GM23338 (cell line): ENCODE results near the gene FARS2. TPM values are rescaled to one million over a fixed set of nuclear protein-coding genes. Genes with fewer than 3 reads are reported as not detected.

Experiments
- ATAC-seq: fragments of 200-7000 bp; cut with Tn5 transposase; 3 replicates; pipeline ENCODE4 v1.9.1; 2020
- DNase-seq: peaks from one replicate; pipeline ENCODE4 v3.0.0-alpha.2; 2015; ENCODE audit warnings: low spot score
- H2AFZ ChIP-seq: fragments of 200-600 bp; sonication (generic); 2 replicates; pipeline ENCODE4 v1.8.0; 2016; ENCODE audit warnings: antibody characterized with exemption, mild to moderate bottlenecking, moderate library complexity
- H3F3A ChIP-seq: fragments of 200-600 bp; sonication (generic); replicated peaks from 2 replicates; pipeline ENCODE4 v1.8.0; 2017; ENCODE audit warnings: antibody characterized with exemption, mixed run types, low read depth
- H3K27ac ChIP-seq: fragments of 200-600 bp; sonication (generic); 2 replicates; pipeline ENCODE4 v1.6.1; 2016; ENCODE audit warnings: low read depth
- H3K27me3 ChIP-seq: fragments of 200-600 bp; sonication (generic); 2 replicates; pipeline ENCODE4 v1.8.0; 2016; ENCODE audit warnings: mild to moderate bottlenecking, mixed run types, moderate library complexity; ENCODE audit not compliant: insufficient read depth
- H3K36me3 ChIP-seq: fragments of 200-600 bp; sonication (generic); 2 replicates; pipeline ENCODE4 v1.8.0; 2016; ENCODE audit warnings: mild to moderate bottlenecking; ENCODE audit not compliant: insufficient read depth
- H3K4me1 ChIP-seq: fragments of 200-600 bp; sonication (generic); 2 replicates; pipeline ENCODE4 v1.8.0; 2016; ENCODE audit warnings: mild to moderate bottlenecking, moderate library complexity; ENCODE audit not compliant: insufficient read depth
- H3K4me2 ChIP-seq: fragments of 200-600 bp; sonication (generic); 2 replicates; pipeline ENCODE4 v1.7.1; 2017; ENCODE audit warnings: mixed run types
- H3K4me3 ChIP-seq: fragments of 200-600 bp; sonication (generic); 2 replicates; pipeline ENCODE4 v1.6.1; 2016; ENCODE audit warnings: mixed run types
- H3K79me2 ChIP-seq: fragments of 200-600 bp; sonication (generic); replicated peaks from 2 replicates; pipeline ENCODE4 v1.8.0; 2017; ENCODE audit warnings: mild to moderate bottlenecking; ENCODE audit not compliant: insufficient read depth
- H3K9me2 ChIP-seq: fragments of 200-600 bp; sonication (generic); 2 replicates; pipeline ENCODE4 v1.8.0; 2017; ENCODE audit not compliant: insufficient read depth
- H4K20me1 ChIP-seq: fragments of 200-600 bp; sonication (generic); replicated peaks from 2 replicates; pipeline ENCODE4 v1.8.0; 2017; ENCODE audit warnings: mild to moderate bottlenecking; ENCODE audit not compliant: insufficient read depth
- H3K27ac Mint-ChIP-seq: 2 replicates; pipeline ENCODE4 v1.8.0; 2020; ENCODE audit warnings: inconsistent platforms, mild to moderate bottlenecking, moderate library complexity, mixed read lengths
- H3K27me3 Mint-ChIP-seq: 3 replicates; pipeline ENCODE4 v1.8.0; 2022; ENCODE audit warnings: low read depth, mild to moderate bottlenecking, moderate library complexity, mixed read lengths, inconsistent platforms; ENCODE audit not compliant: insufficient read depth, poor library complexity
- H3K36me3 Mint-ChIP-seq: 3 replicates; pipeline ENCODE4 v1.8.0; 2021; ENCODE audit warnings: low read depth, mild to moderate bottlenecking, inconsistent platforms, moderate library complexity, mixed read lengths
- H3K4me1 Mint-ChIP-seq: 3 replicates; pipeline ENCODE4 v1.8.0; 2020; ENCODE audit warnings: mild to moderate bottlenecking, inconsistent platforms, mixed read lengths
- H3K4me3 Mint-ChIP-seq: 3 replicates; pipeline ENCODE4 v1.8.0; 2021; ENCODE audit warnings: moderate library complexity, mild to moderate bottlenecking, inconsistent platforms, mixed read lengths
- H3K9me3 Mint-ChIP-seq: 3 replicates; pipeline ENCODE4 v1.8.0; 2020; ENCODE audit warnings: moderate library complexity, mild to moderate bottlenecking, inconsistent platforms, mixed read lengths
- EZH2 ChIP-seq: fragments of 200-600 bp; sonication (generic); IDR thresholded peaks from one replicate; pipeline ENCODE4 v1.8.0; 2017; ENCODE audit warnings: antibody characterized with exemption, mild to moderate bottlenecking, low read depth; ENCODE audit not compliant: unreplicated experiment
- JUNB ChIP-seq: IDR thresholded peaks from one replicate; pipeline ENCODE4 v1.6.1; 2016; ENCODE audit warnings: antibody characterized with exemption; ENCODE audit not compliant: unreplicated experiment
- NANOG ChIP-seq: IDR thresholded peaks from 2 replicates; pipeline ENCODE4 v1.6.1; 2016; ENCODE audit warnings: antibody characterized with exemption, borderline replicate concordance
- POLR2AphosphoS5 ChIP-seq: IDR thresholded peaks from 2 replicates; pipeline ENCODE4 v1.6.1; 2016; ENCODE audit warnings: antibody characterized with exemption, low read depth
- STAT1 ChIP-seq: IDR thresholded peaks from one replicate; pipeline ENCODE4 v1.6.1; 2016; ENCODE audit warnings: antibody characterized with exemption; ENCODE audit not compliant: unreplicated experiment
- ZNF331 ChIP-seq: fragments of 250-450 bp; sonication (Bioruptor Pico); IDR thresholded peaks from 2 replicates; pipeline ENCODE4 v1.5.0; 2020; ENCODE audit warnings: low read depth, mild to moderate bottlenecking, moderate library complexity
- polyA plus RNA-seq: library from polyadenylated mRNA; unstranded; fragments of >200 nt; fragmentation: Nextera tagmentation; extraction: Ambion mirVana; gene quantifications from 2 replicates; pipeline ENCODE4 v1.2.1, GENCODE V29; 2016
- total RNA-seq: library from RNA; depleted of rRNA; stranded (reverse); fragments of >200 nt; shearing (Covaris generic); gene quantifications from 2 replicates; pipeline ENCODE4 v1.2.3, GENCODE V29; 2014
- TF ChIP-seq, protein P1 (sequence below): fragments of 250-450 bp; sonication (Bioruptor Pico); IDR thresholded peaks from 2 replicates; pipeline ENCODE4 v1.5.0; 2020; ENCODE audit warnings: mild to moderate bottlenecking, moderate library complexity

Gene FARS2
- total and polyA plus RNA-seq, 2 experiments from 2014 or later, result 7.6 to 19.0 TPM

DNA sequence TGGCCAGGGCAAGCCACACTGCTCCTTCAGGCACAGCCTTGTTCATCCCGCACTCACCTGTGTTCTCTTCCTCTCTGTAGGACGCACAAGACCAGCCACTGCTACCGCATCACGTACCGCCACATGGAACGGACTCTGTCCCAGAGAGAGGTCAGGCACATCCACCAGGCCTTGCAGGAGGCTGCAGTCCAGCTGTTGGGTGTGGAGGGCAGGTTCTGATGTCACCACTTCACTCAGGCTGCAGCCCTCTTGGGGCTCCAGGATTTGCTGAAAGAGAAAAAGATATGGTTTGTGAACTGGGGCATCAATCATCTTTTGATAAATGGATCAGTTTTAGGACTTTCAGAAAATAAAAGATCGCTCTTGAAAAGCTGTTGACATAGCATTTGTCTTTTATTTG is 509.9 kb downstream of the FARS2 start:
- Histone ChIP-seq H3K36me3 (no peaks in the 10 kb centered on the region; the same call in 1 of the 2 replicates), H4K20me1 (no peaks in the 10 kb centered on the region), H3K27ac (no peak overlapping the region), H3K27me3 (no peaks in the 10 kb centered on the region), H3F3A (no peaks in the 10 kb centered on the region), H3K9me2 (no peaks in the 10 kb centered on the region), H3K4me1 (no peaks in the 10 kb centered on the region), H3K4me2 (no peak overlapping the region), H2AFZ (no peak overlapping the region), H3K4me3 (no peak overlapping the region), H3K79me2 (no peaks in the 10 kb centered on the region)
- H3K4me3 Mint-ChIP-seq, result no peak overlapping the region
- DNase-seq (no peak), ATAC-seq (no peak)
- H3K9me3 Mint-ChIP-seq, result peaks cover 29% of the 10 kb centered on the region
- H3K27ac Mint-ChIP-seq, result no peak overlapping the region
- TF ChIP-seq EZH2, result no peak
- no peak for TF ChIP-seq POLR2AphosphoS5
- no peak for TF ChIP-seq JUNB
- no peak for TF ChIP-seq STAT1
- TF ChIP-seq ZNF331, result no peak
- TF ChIP-seq NANOG, result no peak
- TF ChIP-seq, protein P1, sequence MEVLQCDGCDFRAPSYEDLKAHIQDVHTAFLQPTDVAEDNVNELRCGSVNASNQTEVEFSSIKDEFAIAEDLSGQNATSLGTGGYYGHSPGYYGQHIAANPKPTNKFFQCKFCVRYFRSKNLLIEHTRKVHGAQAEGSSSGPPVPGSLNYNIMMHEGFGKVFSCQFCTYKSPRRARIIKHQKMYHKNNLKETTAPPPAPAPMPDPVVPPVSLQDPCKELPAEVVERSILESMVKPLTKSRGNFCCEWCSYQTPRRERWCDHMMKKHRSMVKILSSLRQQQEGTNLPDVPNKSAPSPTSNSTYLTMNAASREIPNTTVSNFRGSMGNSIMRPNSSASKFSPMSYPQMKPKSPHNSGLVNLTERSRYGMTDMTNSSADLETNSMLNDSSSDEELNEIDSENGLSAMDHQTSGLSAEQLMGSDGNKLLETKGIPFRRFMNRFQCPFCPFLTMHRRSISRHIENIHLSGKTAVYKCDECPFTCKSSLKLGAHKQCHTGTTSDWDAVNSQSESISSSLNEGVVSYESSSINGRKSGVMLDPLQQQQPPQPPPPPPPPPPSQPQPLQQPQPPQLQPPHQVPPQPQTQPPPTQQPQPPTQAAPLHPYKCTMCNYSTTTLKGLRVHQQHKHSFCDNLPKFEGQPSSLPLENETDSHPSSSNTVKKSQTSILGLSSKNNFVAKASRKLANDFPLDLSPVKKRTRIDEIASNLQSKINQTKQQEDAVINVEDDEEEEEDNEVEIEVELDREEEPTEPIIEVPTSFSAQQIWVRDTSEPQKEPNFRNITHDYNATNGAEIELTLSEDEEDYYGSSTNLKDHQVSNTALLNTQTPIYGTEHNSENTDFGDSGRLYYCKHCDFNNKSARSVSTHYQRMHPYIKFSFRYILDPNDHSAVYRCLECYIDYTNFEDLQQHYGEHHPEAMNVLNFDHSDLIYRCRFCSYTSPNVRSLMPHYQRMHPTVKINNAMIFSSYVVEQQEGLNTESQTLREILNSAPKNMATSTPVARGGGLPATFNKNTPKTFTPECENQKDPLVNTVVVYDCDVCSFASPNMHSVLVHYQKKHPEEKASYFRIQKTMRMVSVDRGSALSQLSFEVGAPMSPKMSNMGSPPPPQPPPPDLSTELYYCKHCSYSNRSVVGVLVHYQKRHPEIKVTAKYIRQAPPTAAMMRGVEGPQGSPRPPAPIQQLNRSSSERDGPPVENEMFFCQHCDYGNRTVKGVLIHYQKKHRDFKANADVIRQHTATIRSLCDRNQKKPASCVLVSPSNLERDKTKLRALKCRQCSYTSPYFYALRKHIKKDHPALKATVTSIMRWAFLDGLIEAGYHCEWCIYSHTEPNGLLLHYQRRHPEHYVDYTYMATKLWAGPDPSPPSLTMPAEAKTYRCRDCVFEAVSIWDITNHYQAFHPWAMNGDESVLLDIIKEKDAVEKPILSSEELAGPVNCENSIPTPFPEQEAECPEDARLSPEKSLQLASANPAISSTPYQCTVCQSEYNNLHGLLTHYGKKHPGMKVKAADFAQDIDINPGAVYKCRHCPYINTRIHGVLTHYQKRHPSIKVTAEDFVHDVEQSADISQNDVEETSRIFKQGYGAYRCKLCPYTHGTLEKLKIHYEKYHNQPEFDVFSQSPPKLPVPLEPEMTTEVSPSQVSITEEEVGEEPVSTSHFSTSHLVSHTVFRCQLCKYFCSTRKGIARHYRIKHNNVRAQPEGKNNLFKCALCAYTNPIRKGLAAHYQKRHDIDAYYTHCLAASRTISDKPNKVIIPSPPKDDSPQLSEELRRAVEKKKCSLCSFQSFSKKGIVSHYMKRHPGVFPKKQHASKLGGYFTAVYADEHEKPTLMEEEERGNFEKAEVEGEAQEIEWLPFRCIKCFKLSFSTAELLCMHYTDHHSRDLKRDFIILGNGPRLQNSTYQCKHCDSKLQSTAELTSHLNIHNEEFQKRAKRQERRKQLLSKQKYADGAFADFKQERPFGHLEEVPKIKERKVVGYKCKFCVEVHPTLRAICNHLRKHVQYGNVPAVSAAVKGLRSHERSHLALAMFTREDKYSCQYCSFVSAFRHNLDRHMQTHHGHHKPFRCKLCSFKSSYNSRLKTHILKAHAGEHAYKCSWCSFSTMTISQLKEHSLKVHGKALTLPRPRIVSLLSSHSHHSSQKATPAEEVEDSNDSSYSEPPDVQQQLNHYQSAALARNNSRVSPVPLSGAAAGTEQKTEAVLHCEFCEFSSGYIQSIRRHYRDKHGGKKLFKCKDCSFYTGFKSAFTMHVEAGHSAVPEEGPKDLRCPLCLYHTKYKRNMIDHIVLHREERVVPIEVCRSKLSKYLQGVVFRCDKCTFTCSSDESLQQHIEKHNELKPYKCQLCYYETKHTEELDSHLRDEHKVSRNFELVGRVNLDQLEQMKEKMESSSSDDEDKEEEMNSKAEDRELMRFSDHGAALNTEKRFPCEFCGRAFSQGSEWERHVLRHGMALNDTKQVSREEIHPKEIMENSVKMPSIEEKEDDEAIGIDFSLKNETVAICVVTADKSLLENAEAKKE (CRISPR knock-in tag), result no peak
- H3K27me3 Mint-ChIP-seq, result peaks cover 5% of the 10 kb centered on the region
- peaks cover 33% of the 10 kb centered on the region for H3K36me3 Mint-ChIP-seq
- peaks cover under 1% of the 10 kb centered on the region; the same call in 1 of the 3 replicates for H3K4me1 Mint-ChIP-seq
